Measurements from ENCODE around the gene MYO9A.

DNA sequence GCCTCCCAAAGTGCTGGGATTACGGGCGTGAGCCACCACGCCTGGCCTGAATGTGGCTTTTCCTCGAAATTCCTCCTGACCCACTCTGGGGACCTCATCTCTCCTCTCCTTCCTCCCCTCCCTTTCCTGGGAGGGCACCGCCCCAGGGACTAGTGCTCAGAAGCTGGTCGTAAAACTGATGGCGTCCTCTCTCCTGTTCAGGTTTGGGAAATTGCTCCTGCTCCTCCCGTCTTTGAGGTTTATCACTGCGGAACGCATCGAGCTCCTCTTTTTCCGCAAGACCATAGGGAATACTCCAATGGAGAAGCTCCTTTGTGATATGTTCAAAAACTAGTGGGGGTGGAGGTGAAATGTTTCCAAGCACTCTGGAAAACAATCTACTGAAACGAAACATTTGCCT, 300.6 kb downstream of the MYO9A start:
- TF ChIP-seq, protein P1, sequence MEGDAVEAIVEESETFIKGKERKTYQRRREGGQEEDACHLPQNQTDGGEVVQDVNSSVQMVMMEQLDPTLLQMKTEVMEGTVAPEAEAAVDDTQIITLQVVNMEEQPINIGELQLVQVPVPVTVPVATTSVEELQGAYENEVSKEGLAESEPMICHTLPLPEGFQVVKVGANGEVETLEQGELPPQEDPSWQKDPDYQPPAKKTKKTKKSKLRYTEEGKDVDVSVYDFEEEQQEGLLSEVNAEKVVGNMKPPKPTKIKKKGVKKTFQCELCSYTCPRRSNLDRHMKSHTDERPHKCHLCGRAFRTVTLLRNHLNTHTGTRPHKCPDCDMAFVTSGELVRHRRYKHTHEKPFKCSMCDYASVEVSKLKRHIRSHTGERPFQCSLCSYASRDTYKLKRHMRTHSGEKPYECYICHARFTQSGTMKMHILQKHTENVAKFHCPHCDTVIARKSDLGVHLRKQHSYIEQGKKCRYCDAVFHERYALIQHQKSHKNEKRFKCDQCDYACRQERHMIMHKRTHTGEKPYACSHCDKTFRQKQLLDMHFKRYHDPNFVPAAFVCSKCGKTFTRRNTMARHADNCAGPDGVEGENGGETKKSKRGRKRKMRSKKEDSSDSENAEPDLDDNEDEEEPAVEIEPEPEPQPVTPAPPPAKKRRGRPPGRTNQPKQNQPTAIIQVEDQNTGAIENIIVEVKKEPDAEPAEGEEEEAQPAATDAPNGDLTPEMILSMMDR (IDR thresholded peaks at IDR 0.05), result no peak
- no peak for TF ChIP-seq POLR2AphosphoS5 (IDR thresholded peaks at IDR 0.05; ENCODE audit: low read depth, low read length)
- TF ChIP-seq SIN3A (IDR thresholded peaks at IDR 0.05; ENCODE audit: borderline replicate concordance, insufficient read depth, low read depth, low read length), result no peak
- TF ChIP-seq REST (IDR thresholded peaks at IDR 0.05; ENCODE audit: insufficient read depth in 1 of 2, low read depth in 2 of 2, low read length in 1 of 2), result no peak

Data from Panc1 (cell line).